LNCAP (cell line): ENCODE results near the gene KLRB1.

Source experiments
- CTCF ChIP-seq: fragments of 450-650 bp; IDR thresholded peaks from 2 replicates; pipeline ENCODE4 v1.5.1; 2017; ENCODE audit warnings: mild to moderate bottlenecking

The KLRB1 gene

GRCh38 chr12:9632766-9633165 is 25.1 kb upstream of the KLRB1 start:
- TF ChIP-seq CTCF: no peak

- no peak for TF ChIP-seq CTCF
These were observed 19.1 kb upstream of the KLRB1 start for GRCh38 chr12:9626821-9627220.

GRCh38 chr12:9626291-9626690 is 18.6 kb upstream of the KLRB1 start:
- TF ChIP-seq CTCF: no peak

- TF ChIP-seq CTCF: no peak
These were observed 17.3 kb upstream of the KLRB1 start for GRCh38 chr12:9625019-9625418.

DNA sequence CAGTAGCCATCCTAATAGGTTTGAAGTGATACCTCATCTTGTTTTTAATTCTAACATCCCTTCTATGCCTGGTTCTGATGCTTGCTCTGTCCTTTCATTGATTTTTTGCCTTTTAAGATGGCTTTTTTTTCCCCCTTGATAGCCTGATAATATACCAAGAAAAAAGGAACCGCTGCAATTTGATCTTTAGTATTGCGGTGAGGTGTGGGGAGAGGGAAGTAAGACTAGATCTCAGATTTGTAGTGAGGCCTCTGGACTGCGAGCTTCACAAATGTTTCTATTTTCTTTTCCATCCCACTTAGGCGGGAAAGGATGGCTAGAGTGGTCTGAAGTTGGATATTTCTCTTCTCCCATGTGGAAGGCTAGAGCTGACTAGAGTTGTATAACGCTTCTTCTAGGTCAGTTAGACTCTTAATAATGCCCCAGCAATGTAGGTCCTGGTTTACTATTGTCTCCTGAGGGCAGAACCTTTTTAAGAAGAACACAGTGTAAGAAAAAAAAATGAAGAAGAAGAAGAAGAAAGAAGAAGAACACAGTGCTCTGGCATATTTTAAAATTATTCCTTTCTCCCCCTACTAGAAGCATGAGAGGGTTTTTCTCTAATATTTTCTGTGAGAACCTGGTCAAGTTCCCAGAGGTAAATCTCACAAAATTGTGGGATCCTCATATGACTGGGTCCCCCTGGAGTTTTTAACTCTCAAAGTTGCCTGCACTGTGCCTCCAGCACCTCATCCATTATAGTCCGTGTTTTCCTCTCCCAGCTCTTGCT is 11.9 kb upstream of the KLRB1 start:
- no peak for TF ChIP-seq CTCF

GRCh38 chr12:9617124-9617523 is 9.4 kb upstream of the KLRB1 start:
- no peak for TF ChIP-seq CTCF

GRCh38 chr12:9615420-9616136 is 7.9 kb upstream of the KLRB1 start:
- TF ChIP-seq CTCF: no peak
